GM18951 (cell line): ENCODE data around the gene SYTL5.

Experiments
- POLR2A ChIP-seq: IDR thresholded peaks from 4 replicates; pipeline ENCODE4 v1.6.1; 2011; ENCODE audit warnings: mild to moderate bottlenecking; ENCODE audit not compliant: insufficient read length, insufficient read depth; ENCODE audit errors: extremely low read depth
- in situ Hi-C: fragments of 300-500 bp; cut with MboI; formaldehyde crosslinking; loops from one replicate; pipeline ENCODE4 v1.12.0; 2022; ENCODE audit warnings: low sequenced_read_pairs, mixed read lengths, inconsistent platforms; ENCODE audit not compliant: unreplicated experiment

SYTL5 gene

GRCh38 chrX:38050806-38051205, 44.5 kb downstream of the SYTL5 start:
- in situ Hi-C loops = no loop called here
- no peak for TF ChIP-seq POLR2A

DNA sequence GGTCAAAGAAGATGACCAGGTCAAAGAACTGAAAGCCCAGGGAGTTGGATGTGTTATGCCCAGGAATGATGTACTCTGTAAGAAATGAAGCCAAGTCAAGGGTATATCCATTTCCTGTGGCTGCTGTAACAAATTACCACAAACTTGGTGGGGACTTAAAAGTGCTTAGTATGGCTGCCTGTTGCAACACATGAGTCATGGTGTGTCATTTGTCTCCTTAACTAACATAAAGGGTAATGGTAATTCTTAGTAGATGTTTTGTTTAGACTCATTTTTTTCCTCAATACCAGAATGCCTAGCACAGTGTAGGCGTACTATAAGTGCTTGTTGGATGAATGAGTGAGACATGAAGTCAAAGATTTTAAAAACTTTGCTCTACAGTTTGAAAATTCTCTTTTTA, 45.7 kb downstream of the SYTL5 start:
- in situ Hi-C loops = no loop called here
- no peak for TF ChIP-seq POLR2A

DNA sequence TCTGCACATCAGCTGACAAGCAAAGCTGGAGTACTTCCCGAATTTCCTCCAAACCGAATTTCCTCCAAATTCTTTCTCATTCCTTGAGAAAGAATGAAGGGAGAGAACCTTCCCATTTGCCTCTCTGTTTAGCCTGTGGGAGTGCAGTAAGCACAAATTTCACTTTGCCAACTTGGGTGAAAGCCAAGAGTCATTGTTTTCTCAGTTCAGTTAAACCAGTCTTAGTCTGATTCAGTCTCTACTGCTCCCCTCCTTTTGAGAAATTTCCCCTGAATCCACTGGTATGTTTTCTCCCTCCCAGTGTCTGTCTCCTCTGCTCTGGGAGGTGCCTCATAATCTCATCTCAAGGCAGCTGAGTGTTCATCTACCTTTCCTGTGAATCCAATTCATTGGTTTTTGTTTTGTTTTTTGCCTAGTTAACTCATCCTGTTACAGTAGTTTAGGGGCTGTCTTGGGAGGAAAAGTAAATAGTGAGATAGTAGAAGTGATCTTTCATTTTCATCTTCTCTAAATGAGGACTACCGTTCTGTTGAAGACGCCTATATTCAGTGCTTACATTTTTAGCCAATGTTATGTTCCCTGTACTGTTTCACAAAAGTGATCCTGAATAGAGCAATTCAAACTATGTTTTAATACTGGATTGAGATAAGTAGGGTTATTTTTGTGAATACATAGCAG, 49.0 kb downstream of the SYTL5 start:
- in situ Hi-C loops = no loop called here
- no peak for TF ChIP-seq POLR2A

DNA sequence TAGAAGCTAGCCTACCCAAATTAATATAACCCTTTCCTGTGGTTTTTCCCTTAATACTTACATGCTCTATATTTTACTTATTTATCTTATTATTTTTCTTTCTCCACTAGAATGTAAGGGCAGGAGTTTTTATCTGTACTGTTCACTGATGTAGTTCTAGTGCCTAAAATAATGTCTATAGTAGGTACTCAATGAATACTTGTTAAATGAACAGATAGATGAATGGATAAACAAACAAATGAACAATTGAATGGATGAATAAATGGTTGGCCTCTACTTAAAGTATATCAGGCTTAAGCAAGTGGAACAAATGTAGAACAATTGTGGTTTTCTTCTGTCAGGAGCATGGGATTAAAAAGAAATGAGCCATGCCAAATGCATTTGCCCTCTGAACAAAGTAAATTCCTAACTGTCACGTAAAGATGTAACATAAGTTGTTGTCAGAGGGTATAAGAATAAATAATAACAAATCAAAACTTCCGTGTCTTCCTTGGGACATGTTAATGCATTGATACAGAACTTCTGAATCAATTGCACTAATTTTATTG, 54.1 kb downstream of the SYTL5 start:
- in situ Hi-C loops = no loop called here
- TF ChIP-seq POLR2A = no peak

GRCh38 chrX:38061335-38061734, 55.0 kb downstream of the SYTL5 start:
- TF ChIP-seq POLR2A = no peak
- in situ Hi-C loops = no loop called here

GRCh38 chrX:38066934-38067333, 60.6 kb downstream of the SYTL5 start:
- in situ Hi-C loops = no loop called here
- no peak for TF ChIP-seq POLR2A

DNA sequence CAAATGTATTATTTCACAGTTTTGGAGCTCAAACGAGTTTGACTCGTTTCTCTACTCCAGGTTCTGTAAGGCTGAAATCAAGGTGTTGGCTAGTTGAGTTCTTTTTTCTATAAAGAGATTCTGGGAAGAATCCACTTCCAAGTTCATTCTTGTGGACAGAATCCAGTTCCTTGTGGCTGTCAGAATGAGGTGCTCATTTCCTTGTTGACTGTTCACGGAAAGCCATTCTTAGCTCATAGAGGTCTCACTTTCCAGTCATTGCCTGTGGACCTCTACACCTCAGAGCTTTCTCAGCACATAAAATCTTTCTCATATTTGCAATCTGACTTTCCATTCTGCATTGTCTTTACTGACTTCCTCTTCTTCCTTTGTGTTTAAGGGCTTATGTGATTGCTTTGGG, 62.9 kb downstream of the SYTL5 start:
- in situ Hi-C loops = no loop called here
- TF ChIP-seq POLR2A = no peak

DNA sequence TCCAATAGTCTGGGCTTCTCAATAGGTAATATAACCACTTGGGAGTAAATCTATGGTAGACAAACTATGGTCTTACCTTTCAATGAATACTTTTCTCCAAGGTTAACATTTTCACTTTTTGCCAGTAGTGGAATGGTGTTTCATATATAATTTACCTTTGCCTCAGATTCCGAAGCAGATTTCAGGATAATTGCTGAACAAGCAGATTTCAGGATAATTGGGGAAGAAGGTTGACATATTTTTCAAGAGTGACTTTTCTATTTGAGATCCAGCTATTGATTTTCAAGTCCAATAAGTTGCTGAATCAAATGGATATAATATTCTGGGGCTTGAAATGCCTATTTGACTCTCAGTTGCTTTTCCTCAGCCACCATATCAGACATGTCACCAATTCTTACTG, 63.6 kb downstream of the SYTL5 start:
- in situ Hi-C loops = no loop called here
- TF ChIP-seq POLR2A = no peak

- in situ Hi-C loops = no loop called here
- TF ChIP-seq POLR2A = no peak
Measured at GRCh38 chrX:38079463-38079862, 73.1 kb downstream of the SYTL5 start.

GRCh38 chrX:38080808-38081207, 74.5 kb downstream of the SYTL5 start:
- TF ChIP-seq POLR2A = no peak
- in situ Hi-C loops = no loop called here

GRCh38 chrX:38081909-38082308, 75.6 kb downstream of the SYTL5 start:
- in situ Hi-C loops = no loop called here
- no peak for TF ChIP-seq POLR2A

- no peak for TF ChIP-seq POLR2A
- in situ Hi-C loops = no loop called here
Measured at GRCh38 chrX:38082309-38082708, 76.0 kb downstream of the SYTL5 start.

DNA sequence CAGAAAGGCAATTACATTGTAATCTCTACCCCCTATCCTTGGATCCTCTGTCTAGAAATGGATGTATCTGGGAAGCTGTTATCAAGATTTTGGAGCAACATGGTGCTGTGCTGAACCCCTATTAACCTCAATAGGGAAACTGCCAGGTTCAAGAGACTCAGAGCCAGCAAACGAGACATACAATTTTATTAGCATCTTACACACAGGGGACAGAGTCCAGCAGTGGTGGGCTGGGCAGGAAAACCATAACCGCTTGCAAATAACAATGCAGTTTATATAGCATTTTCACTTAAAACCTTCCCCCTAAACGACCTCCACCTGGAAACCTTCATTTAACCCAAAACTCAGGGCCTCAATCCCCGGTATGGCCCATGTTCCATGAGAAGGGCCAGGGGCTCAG, 79.5 kb downstream of the SYTL5 start:
- in situ Hi-C loops = no loop called here

DNA sequence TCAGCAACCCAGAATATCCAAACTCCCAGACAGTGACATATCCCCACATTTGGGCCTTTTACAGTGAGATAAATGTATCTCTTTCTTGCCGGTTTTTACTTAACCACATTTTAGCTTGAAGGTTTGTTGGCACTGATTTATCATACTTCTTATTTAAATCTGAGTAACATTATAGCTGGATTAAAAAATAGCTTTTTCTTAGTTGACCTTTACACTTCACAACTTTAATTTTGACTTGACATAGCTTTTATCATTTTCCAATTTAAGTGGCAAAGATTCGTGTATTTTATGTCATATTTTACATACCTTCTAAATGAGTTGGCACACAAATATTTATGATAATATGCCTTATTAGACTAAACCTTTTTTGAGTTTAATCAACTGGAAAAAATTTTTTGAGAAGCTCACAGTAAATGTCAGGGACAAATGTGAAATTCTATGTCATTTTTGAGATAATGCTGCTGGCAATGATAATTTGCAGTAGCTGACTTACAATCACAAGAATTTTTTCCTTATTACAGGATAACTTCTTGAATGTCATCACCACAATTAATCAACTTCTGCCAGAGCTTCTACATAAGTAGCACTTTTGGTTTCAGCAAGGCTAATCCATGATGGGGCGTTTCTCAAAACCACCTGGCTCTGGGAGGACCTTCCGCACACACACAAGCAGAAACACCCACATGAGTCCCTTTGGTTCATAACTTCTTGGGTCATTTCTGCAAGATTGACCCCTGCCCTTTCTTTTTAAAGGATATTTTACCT, 80.3 kb downstream of the SYTL5 start:
- TF ChIP-seq POLR2A = no peak
- in situ Hi-C loops = no loop called here

More for the DNA sequence above, 79.5 kb downstream of the SYTL5 start:
- TF ChIP-seq POLR2A = no peak
